IPS-15b (cell line): ENCODE data around the gene NIP7.

ENCODE experiments used
- H3K27me3 ChIP-seq: one replicate; pipeline ENCODE4 v1.6.1; 2013; ENCODE audit warnings: low read length; ENCODE audit not compliant: control insufficient read depth, insufficient read depth
- H3K36me3 ChIP-seq: one replicate; pipeline ENCODE4 v1.6.1; 2013; ENCODE audit warnings: low read length; ENCODE audit not compliant: control insufficient read depth, insufficient read depth
- H3K4me1 ChIP-seq: one replicate; pipeline ENCODE4 v1.6.1; 2013; ENCODE audit warnings: mild to moderate bottlenecking, low read length; ENCODE audit not compliant: control insufficient read depth, insufficient read depth
- H3K4me3 ChIP-seq: one replicate; pipeline ENCODE4 v1.5.1; 2013; ENCODE audit warnings: low read depth, low read length
- H3K9ac ChIP-seq: one replicate; pipeline ENCODE4 v1.6.1; 2013; ENCODE audit warnings: low read depth, mild to moderate bottlenecking, low read length
- H3K9me3 ChIP-seq: one replicate; pipeline ENCODE4 v1.6.1; 2013; ENCODE audit warnings: mild to moderate bottlenecking, low read length; ENCODE audit not compliant: control insufficient read depth, insufficient read depth

Gene NIP7

DNA sequence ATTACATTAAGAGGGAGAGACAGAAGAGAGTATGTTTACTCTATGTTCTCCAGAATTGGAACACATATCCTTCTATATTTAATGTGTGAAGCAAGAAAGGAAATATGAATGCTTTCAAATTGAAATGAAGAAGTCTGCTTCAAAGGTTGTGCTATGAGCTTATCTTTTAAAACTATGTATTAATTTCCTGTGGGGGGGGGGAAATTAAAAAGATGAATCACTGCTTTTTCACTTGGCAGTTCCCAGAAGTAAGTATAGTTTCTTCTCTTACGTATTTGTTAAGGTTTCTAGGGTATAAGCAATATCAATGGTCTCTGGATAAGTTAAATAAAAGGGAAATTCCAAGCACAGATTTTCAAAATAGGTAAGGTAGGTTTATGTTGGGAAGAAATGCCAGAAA is 39.2 kb downstream of the NIP7 start:
- Histone ChIP-seq H3K36me3 (no peaks in the 10 kb centered on the region), H3K4me3 (no peak overlapping the region), H3K27me3 (no peaks in the 10 kb centered on the region), H3K9ac (no peak overlapping the region), H3K9me3 (no peaks in the 10 kb centered on the region), H3K4me1 (no peaks in the 10 kb centered on the region)

DNA sequence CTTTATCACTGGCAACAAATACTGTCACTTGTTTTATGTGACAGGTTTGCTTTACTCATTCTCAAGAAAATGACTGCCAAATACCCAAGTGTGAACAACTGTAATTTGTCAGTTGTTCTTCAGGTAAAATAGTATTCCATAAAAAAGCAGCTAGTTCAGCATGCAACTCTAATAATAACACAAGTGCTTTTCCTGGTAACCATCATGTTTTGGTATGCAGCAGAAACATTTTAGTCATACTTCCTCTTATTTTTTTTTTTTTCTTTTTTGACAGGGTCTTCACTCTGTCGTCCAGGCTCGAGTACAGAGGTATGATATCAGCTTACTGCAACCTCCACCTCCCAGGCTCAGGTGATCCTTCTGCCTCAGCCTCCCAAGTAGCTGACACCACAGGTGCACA is 41.7 kb downstream of the NIP7 start:
- H3K9me3 ChIP-seq: no peaks in the 10 kb centered on the region
- H3K4me3 ChIP-seq: no peak overlapping the region
- H3K4me1 ChIP-seq: peaks cover 2% of the 10 kb centered on the region
- no peak overlapping the region for H3K9ac ChIP-seq
- H3K36me3 ChIP-seq: no peaks in the 10 kb centered on the region
- no peaks in the 10 kb centered on the region for H3K27me3 ChIP-seq

DNA sequence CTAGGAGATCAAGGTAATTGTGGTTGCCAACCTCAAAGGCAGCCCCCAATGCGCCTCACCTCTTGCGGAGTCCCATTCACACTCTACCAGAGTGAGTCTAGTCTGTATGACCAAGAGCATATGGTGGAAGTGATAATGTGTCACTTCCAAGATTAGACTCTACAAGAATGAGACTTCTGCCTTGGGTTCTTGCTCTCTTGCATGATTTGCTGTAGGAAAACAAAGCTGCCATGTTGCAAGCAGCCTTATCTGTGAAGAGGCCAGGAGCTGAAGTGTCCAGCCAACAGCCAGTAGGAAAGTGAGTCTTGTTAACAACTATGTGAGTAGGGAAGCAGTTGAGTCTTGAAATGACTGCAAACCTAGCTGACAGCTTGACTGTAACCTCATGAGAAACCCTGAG is 42.8 kb downstream of the NIP7 start:
- H3K27me3 ChIP-seq: no peaks in the 10 kb centered on the region
- H3K4me1 ChIP-seq: peaks cover 2% of the 10 kb centered on the region
- H3K4me3 ChIP-seq: no peak overlapping the region
- no peaks in the 10 kb centered on the region for H3K36me3 ChIP-seq
- no peaks in the 10 kb centered on the region for H3K9me3 ChIP-seq
- no peak overlapping the region for H3K9ac ChIP-seq

DNA sequence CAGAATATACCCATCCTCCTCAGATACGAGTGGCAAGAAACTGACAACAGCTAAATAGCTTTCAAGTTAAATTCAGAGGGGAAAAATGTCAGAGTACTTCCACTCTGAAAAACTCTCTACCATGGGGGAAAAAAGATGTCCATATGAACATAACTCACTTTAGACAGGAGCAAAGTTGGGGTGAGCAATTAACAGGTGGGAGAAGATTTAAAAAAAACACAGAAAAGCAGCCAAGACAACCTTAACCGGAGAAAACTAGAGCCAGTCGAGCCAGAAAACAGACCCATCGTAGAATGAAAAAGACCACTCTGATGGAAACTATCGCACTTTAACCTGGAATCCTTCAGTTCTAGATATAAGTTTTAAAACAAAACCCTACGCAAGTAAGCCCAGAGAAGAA is 45.4 kb downstream of the NIP7 start:
- Histone ChIP-seq H3K4me1 (peaks cover 2% of the 10 kb centered on the region), H3K9ac (peak overlapping the region; percentile 81), H3K36me3 (no peaks in the 10 kb centered on the region), H3K9me3 (no peaks in the 10 kb centered on the region), H3K4me3 (peak overlapping the region; percentile 69), H3K27me3 (no peaks in the 10 kb centered on the region)

DNA sequence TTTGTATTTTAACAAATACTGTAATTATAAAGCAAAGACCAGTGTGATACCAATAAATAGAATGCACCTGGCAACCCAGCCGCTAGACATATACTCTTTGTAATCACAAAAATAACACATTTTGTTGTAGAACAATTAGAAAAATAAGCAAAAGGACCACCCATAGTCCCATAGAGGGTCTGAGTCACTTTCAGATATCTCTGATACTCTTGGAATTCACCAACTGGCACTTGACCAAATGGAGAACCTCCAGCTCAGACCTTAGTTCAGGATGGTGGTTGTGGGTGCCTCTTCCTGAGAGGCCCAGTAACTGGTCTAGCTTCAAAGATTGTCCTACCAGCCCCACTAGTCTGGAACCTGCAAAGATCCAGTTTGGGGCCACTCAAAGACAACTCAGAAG is 47.0 kb downstream of the NIP7 start:
- H3K4me1 ChIP-seq: peaks cover 2% of the 10 kb centered on the region
- no peaks in the 10 kb centered on the region for H3K27me3 ChIP-seq
- H3K9ac ChIP-seq: no peak overlapping the region
- no peaks in the 10 kb centered on the region for H3K36me3 ChIP-seq
- H3K9me3 ChIP-seq: no peaks in the 10 kb centered on the region
- no peak overlapping the region for H3K4me3 ChIP-seq
